Loucy (cell line): ENCODE data around the gene VWA8.

Experiments used
- CTCF ChIP-seq: fragments of 200-600 bp; sonication (generic); conservative IDR thresholded peaks from 2 replicates; pipeline ENCODE4 v1.5.1; 2014; ENCODE audit warnings: mild to moderate bottlenecking, antibody characterized with exemption, low read length
- EZH2phosphoT487 ChIP-seq: fragments of 200-600 bp; IDR thresholded peaks from 2 replicates; pipeline ENCODE4 v1.6.1; 2018; ENCODE audit warnings: antibody characterized with exemption, mild to moderate bottlenecking, moderate library complexity, borderline replicate concordance

DNA sequence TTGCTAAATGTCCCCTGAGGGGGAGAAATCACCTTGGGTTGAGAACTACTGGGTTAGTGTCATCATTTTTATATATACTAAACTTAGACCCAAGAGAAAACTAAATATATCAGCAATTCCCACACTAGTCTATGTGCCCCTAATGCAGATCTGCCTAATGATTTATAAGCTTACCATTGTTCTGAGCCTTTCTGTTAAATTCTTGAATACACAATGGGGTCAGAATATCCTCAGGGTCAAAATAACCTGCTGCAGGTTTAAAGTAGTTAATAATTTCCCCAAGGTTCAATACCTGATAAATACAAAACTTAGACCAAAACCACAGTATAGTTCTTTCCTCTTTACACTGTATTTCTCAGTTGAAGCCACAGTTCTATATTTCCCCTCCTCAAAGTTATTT lies 4.6 kb downstream of the VWA8 start:
- TF ChIP-seq CTCF, result no peak
- no peak for TF ChIP-seq EZH2phosphoT487
